ENCODE data around the gene GRHL1.

GRCh38 chr2:10016001-10016801 is 64.7 kb downstream of the GRHL1 start:
- TF ChIP-seq, protein P1, sequence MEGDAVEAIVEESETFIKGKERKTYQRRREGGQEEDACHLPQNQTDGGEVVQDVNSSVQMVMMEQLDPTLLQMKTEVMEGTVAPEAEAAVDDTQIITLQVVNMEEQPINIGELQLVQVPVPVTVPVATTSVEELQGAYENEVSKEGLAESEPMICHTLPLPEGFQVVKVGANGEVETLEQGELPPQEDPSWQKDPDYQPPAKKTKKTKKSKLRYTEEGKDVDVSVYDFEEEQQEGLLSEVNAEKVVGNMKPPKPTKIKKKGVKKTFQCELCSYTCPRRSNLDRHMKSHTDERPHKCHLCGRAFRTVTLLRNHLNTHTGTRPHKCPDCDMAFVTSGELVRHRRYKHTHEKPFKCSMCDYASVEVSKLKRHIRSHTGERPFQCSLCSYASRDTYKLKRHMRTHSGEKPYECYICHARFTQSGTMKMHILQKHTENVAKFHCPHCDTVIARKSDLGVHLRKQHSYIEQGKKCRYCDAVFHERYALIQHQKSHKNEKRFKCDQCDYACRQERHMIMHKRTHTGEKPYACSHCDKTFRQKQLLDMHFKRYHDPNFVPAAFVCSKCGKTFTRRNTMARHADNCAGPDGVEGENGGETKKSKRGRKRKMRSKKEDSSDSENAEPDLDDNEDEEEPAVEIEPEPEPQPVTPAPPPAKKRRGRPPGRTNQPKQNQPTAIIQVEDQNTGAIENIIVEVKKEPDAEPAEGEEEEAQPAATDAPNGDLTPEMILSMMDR (IDR thresholded peaks at IDR 0.05; ENCODE audit: borderline replicate concordance, extremely low read depth, low read length, poor library complexity, severe bottlenecking): no peak
- TF ChIP-seq EZH2 (IDR thresholded peaks at IDR 0.05; ENCODE audit: borderline replicate concordance, low read depth, low read length, severe bottlenecking): no peak

Measured in DND-41 (cell line).